SH-SY5Y (cell line): Measurements from ENCODE around the gene CC2D1A.

ENCODE experiments used
- GATA2 ChIP-seq: IDR thresholded peaks from 2 replicates; pipeline ENCODE4 v1.6.1; 2011; ENCODE audit warnings: mild to moderate bottlenecking, low read depth, low read length
- GATA3 ChIP-seq: IDR thresholded peaks from 2 replicates; pipeline ENCODE4 v1.6.1; 2011; ENCODE audit warnings: low read depth, mild to moderate bottlenecking, low read length, moderate library complexity

Gene CC2D1A

DNA sequence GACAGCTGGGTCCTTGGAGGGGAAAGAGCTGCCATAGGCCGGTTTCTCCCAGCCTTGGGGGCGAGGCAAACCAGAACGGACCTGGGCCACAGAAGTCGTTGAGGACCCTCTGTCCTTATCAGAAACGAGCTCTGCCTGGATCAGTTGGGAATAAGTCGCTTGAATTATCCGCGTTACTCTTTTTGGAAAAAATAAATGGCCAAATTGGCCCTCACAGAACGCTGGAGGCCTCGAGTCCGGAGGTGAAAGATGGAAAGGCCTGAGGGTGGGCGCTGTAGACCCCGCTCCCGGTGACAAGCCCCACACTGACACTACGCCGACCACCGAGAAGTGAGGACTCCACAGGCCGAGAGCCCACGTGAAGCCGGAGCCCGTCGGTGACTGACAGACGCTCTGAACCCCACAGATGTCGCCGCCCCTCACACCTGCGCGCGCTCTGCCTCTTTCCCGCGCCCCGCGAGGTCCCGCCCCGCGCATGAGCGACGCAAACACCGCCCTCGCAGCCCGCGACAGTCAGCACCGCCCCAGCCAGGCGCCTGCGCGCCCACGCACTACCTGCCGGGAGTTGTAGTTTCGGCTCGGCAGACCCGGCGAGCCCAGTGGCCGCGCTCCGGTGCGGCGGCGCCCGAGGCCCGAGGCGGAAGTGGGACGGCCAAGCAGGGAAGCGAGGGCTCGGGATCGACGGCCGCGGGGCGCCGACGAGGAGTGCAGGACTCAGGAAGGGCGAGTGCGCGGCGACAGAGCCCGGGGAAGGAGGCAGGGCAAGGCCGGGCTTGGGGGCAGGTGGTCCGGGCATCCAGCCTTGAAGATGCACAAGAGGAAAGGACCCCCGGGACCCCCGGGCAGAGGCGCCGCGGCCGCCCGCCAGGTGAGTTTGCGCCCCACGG is at the start of gene CC2D1A, which contains the start of gene BRME1:
Gene CC2D1A, plus strand, starts transcription at position 568 of the 887 bp plus-strand sequence. Its CDS starts 241 bp downstream, at position 809.
Gene BRME1, minus strand, starts transcription at position 484 of the 887 bp plus-strand sequence. CDS start 1,225 bp downstream, outside the sequence.
- TF ChIP-seq GATA2 (no peak), GATA3 (no peak)

DNA sequence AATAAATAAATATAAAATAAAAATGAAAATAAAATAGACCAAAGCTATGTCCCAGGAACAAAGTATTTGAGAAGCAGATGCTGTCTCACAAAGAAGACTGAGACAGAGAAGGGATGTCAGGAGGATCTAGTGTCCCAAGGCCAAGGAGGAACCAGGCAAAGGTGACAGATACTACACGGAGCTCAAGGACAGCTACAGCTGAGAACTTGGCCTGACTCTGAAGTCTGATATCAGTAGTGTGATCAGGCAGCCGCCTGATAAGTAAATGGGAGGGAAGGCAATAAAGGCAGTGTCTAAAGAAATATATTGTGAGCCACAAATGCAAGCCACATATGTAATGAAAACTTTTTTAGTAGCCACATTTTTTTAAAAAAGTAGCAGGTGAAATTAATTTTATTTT is 49.5 kb upstream of the CC2D1A start:
- TF ChIP-seq GATA2, result 0 out of 2 replicates have a peak, but pooled peaks have one; percentile 13
- TF ChIP-seq GATA3, result no peak

DNA sequence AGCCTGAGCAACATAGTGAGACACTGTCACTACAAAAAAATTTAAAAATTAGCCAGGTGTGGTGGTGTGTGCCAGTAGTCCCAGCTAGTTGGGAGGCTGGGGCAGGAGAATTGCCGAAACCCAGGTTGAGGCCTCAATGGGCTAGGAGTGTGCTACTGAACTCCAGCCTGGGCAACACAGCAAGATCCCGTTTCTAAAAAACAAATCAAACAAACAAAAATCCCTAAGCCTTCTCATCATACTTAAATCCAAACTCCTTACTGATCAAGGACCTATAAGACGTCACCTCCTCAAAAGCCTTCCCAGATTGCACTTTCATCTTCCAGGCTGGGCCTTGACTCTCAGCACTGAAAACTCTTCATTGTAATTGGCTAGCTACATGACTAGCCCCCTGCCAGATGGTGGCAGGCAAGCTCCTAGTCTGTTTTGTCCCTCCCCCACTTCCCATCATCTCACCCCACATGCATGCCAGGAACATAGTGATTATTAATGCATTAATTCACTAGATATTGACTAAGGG is 46.6 kb upstream of the CC2D1A start:
- no peak for TF ChIP-seq GATA2

DNA sequence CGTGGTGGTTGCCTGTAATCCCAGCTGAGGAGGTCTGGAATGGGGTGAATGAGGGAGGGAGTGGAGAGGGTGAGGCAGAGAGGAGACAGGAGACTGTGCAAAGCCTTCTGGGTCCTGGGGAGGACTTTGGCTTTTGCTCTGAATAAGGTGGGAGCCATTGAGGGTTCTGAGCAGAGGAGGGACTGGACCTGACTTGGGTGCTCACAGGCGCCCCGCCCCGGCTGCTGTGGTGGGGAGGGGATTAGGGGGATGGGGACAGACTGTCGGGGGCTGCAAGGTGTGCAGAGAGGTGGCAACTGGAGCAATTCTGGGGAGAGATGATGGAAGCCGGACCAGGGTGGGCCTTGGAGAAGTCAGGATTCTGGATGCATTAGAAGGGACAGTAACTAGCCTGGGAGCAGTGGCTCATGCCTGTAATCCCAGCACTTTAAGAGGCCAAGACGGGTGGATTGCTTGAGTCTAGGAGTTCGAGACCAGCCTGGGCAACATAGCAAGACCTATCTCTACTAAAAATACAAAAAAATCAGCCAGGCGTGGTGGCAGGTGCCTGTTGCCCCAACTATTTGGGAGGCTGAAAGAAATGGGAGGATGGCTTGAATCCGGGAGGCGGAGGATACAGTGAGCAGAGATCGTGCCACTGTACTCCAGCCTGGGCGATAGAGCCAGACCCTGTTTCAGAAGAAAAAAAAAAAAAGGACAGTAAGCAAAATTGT is 45.2 kb upstream of the CC2D1A start:
- no peak for TF ChIP-seq GATA2
- no peak for TF ChIP-seq GATA3

DNA sequence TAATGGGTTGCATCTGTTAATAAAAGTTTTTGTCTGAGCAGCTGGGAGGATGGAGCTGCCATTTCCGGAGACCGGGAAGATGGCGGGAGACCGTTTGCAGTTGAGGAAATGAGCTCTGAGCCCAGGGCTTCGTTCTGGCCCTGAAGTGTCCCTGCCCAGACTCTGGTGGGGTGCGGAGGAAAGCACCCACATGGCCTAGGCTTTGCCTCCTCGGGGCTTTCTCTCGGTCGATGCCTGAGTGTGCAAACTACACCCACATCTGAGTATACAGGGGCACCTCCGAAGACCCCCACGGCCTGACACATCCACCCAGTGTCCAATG is 44.6 kb upstream of the CC2D1A start:
- TF ChIP-seq GATA3 (no peak), GATA2 (no peak)

DNA sequence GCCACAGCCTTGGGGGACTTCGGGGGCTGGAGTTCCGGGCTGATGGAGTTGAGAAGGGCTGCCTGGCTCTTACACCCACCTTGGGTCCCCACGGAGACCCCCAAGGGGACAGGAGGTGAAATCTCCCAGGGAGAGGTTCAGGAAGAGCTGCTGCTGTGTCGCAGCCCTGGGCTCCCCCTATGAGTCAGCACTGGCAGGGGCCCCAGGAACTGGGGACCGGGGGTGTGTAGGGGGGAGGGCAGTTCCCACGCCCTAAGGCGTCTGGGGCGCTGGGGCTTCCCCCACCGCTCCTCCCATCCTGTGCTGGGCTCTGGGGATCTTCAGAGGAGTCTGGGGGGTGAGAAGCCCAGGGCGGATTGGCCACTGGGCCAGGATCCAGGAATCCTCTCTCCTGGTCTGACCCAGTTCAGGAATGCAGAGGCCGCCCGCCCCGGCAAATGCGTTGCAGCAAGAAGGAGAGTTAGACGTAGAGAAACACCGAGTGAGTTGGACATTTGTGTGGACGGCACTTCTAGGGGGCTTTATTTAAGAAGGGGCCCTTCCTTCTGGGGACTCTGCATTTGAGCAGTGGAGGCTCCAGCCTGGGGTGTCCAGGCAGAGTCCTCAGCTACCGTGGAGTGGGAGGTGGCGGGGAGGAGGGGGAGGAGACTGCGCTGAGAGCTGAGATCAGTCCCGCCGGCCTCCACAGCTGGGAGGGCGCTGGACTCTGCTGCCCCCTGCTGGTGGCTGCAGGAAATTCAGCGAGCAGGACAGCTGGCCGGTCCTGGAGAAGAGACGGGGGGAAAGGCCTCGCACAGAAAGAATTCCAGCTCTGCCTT is 44.1 kb upstream of the CC2D1A start:
- TF ChIP-seq GATA3 (no peak), GATA2 (no peak)

DNA sequence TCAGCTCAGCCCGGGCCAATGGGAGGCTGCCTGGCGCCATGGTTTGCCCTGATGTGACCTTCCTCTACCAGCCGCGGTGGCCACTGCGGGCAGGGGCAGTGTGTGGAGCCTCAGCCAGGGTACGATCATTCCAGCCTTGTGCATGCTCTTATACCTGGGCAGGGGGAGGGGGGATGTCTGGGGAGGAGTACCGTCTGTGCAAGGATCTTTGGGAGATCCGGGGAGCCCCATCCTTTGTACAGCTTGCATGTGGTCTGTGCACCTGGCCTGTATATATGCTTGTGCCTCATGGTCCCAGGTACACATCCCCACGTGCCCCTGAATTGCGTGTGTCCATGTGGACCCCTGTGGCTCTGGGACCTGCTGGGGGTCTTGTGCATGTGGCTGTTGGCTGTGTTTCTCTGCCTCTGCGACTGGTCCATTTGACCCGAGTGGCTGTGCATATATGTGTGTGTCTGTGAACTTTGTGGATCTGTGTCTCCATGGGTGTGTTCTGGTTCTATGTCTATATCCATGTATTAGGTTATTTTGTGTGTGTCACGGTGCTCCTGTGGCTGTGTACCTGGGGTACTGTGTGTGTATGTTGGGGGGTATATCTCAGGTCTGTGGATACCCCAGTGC is 41.8 kb upstream of the CC2D1A start:
- no peak for TF ChIP-seq GATA2
- TF ChIP-seq GATA3, result no peak

DNA sequence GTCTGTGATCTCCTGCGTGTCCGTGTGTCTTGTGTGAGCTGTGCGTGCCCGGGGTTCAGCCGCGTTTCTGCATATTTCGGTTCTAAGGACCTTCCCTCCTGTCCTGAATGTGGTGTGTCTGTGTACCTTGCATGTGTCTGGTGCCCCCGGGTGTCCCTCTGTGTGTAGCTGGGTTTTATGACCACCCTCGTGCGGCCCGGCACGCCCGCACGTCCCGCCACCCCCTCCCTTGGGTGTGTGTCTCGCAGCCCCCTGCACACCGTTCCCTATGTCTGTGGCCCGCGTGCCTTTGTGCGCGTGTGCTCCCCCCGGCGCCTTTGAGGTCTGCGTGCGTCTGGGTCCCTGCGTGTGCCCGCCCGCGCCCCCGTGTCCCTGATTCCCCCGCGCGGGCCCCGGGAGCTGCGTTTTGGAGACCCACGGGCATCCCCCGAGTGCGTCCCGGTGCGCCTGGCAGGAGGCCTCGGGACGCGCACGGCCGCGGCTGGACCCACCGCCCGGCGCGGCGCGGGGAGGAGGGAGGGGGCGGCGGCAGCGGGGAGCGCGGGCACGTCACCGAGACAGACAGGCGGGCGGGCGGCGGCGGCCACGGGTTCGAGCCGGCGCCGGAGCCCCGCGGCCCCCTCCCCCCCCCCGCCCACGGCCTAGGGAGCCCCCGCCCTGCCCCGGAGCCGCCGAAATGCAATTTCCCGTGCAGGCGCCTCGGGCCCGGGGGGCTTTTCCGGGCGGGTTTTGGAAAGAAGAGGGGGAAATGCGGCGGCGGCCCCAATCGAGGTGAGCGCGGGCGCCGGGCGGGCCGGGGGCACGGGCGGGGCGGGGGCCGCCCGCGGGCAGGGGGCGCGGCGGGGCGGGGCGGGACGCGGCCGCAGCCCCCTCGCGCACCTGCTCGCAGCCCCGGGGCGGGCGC is 41.1 kb upstream of the CC2D1A start:
- TF ChIP-seq GATA2 (no peak), GATA3 (no peak)

DNA sequence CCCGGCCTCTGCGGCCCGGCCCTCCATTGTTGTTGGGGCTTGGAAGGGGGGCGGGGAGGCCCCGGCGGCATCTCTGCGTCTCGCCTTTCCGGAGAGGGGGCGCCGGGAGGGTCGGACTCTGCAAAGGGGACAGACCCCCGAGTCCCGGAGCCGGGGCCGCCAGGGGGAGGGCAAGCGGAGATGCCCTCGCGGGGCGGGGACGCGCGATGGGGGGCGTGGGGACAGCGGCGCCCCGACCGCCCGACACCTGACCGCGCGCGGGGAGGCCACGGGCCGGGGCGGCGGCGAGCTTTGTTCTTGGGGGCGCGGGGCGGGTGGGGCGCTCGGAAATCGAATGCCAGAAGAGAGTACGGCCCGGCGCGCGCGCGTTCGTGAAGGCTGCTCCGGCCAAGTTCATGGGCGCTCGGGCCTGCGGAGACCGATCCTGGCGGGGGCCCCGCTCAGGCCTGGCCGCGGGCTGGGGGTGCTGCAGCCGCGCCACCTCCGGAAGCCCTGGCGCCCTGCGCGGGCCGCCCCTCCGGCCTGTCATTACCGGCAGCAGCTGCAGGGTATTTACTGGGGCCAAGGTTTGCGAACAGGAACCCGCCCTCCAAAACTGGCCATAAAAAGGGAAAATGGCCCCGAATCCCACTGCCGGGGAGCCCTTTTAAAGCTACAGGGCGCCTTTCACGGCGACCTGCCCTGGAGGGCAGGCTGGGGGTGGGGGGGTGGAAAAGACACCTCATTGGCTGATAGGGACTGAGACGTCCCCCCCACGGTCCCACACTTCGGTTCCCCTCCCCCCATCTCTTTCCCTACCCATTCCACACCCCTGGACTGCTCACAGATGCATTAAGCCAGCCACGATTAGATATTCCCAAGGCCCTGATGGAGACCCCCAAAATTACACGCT is 40.2 kb upstream of the CC2D1A start:
- TF ChIP-seq GATA3, result no peak
- TF ChIP-seq GATA2, result no peak

DNA sequence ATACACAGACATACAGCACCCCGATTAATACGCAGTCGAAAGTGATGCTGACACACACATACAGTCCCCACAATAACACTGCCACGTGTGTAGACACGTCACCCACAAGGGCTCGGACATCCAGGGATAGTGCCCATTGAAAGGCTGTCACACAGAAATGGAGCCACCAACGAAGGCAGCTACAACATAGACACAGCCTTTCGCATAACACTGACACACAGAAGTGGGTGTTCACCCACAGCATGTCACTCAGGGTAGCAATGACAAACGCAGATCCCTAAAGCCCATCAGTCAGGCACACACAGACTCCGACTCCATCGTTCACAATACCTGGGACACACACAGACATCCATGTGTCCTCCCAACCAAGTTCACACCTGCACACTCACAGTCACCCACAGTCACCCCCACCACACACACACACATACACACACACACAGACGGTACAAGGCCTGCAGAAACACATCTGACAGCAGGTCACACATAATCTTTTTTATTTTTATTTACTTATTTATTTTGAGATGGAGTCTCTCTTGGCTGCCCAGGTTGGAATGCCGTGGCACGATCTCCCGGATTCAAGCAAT is 39.4 kb upstream of the CC2D1A start:
- TF ChIP-seq GATA2, result no peak
- TF ChIP-seq GATA3, result no peak

DNA sequence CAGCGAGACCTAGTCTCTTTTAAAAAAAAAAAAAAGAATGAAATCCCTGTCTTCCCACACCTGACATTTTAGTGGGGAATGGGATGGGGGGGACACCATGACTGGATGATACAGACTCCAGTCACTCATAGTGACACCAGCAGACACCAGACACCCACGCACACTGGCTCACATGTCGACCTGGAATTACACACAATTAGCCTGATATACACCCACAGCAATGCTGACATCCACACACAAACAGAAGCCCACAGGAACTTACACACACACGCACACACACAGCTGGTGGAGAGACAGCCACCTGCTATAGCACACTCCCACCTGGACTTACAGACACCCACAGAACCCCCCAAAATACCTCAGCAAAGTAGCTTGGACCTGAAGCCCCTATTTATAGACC is 37.3 kb upstream of the CC2D1A start:
- no peak for TF ChIP-seq GATA2
- no peak for TF ChIP-seq GATA3

DNA sequence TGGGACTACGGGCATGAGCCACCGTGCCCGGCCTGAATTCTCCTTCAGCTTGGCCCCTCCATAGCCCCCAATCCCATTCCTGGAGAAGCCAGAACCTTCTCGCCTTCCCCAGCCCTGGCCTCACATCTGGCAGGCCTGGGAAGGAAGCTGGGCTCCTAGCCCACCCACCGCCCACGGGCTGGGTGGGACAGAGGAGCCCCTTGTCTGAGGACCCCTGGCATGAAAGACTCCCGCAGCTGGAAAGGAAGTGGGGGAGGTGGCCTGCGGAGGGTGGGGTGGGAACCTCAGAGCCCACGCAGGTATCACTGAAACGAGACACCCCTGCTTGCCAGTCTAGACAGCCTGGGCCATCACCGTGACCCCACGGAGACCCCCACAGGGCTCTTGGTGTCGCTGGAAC is 36.7 kb upstream of the CC2D1A start:
- TF ChIP-seq GATA3 (no peak), GATA2 (no peak)
